ENCODE results near the gene NF2.
A peak's percentile ranks its signal among the peaks of the same experiment; 100 is the strongest.
"Not testable (repeated sequence)": the region's sequence is repeated elsewhere in the genome, so short reads cannot be mapped to it uniquely, and the experiment has no call there.

The NF2 gene

DNA sequence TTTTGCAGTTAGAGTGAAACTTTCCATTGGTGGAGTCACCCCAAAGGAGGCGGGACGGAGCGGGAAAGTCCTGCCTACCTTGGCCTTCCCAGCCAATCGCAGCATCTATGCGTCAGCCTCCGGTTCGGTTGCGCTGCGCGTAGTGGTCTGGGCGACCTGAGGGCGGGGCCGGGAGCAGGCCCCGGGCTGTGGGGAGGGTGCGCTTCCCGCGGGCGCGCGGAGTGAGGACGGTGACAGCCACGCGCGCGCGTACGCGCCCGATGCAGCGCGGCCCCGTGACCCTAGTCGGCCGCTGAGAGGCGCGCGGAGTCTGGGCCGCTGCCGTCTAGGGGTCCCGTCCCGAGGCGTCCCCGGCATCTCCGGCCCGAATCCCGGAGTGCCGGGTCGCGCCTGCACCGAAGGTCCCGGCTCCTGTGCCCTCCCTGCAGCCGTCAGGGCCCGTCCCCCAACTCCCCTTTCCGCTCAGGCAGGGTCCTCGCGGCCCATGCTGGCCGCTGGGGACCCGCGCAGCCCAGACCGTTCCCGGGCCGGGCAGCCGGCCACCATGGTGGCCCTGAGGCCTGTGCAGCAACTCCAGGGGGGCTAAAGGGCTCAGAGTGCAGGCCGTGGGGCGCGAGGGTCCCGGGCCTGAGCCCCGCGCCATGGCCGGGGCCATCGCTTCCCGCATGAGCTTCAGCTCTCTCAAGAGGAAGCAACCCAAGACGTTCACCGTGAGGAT is at the start of gene NF2:
Gene NF2, plus strand, starts transcription at position 276 of the 718 bp plus-strand sequence. Its CDS starts 366 bp downstream, at position 642.
- peaks cover 1% of the 10 kb centered on the region; the same call in 1 of the 2 replicates for H3K9me3 ChIP-seq
- peaks cover 28% of the 10 kb centered on the region for H3K36me3 ChIP-seq
- peak within 1 kb of the TSS; percentile 94 for H3K9ac ChIP-seq
- peak within 1 kb of the TSS; percentile 93 for H3K27ac ChIP-seq
- H3K4me2 ChIP-seq = peak within 1 kb of the TSS; percentile 97
- peaks cover 13% of the 10 kb centered on the region; the same call in 1 of the 2 replicates for H4K20me1 ChIP-seq
- peaks cover 19% of the 10 kb centered on the region for H3K4me1 ChIP-seq
- no peaks in the 10 kb centered on the region for H3K27me3 ChIP-seq
- no peak for TF ChIP-seq Cebpa-rat (IDR thresholded peaks at IDR 0.05)
- H3K4me3 ChIP-seq = peak within 1 kb of the TSS; percentile 87

- no peaks in the 10 kb centered on the region for H4K20me1 ChIP-seq
- H3K4me1 ChIP-seq = peaks cover 13% of the 10 kb centered on the region
- H3K4me2 ChIP-seq = peak overlapping the region; percentile 76; the same call in 1 of the 2 replicates
- no peaks in the 10 kb centered on the region for H3K27me3 ChIP-seq
- no peak overlapping the region for H3K9ac ChIP-seq
- H3K4me3 ChIP-seq = no peak overlapping the region
- peak overlapping the region; percentile 79; the same call in 1 of the 2 replicates for H3K27ac ChIP-seq
- peaks cover 70% of the 10 kb centered on the region for H3K36me3 ChIP-seq
- H3K9me3 ChIP-seq = no peaks in the 10 kb centered on the region
- no peak for TF ChIP-seq Cebpa-rat (IDR thresholded peaks at IDR 0.05)
Observed at GRCh38 chr22:29555065-29555644, 48.3 kb upstream of the NF2 start.

DNA sequence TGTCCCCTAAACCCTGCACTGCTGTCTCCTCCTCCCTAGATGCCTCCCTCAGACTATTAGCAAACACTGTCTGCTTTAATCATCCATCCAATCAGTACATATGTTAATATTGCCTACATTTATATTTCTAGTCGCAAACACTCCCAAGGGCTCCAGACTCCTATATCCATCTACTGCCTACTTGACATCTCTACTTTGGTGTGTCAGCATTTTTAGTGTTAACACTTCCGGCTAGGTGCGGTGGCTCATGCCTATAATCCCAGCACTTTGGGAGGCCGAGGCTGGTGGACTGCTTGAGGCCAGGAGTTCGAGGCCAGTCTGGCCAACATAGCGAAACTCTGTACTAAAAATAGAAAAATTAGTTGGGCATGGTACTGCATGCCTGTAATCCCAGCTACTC is 44.4 kb upstream of the NF2 start:
- TF ChIP-seq Cebpa-rat (IDR thresholded peaks at IDR 0.05) = no peak
- peaks cover 94% of the 10 kb centered on the region for H3K36me3 ChIP-seq
- no peaks in the 10 kb centered on the region for H3K27me3 ChIP-seq
- no peaks in the 10 kb centered on the region for H4K20me1 ChIP-seq
- no peak overlapping the region for H3K4me3 ChIP-seq
- H3K4me2 ChIP-seq = no peak overlapping the region
- peaks cover 11% of the 10 kb centered on the region for H3K4me1 ChIP-seq
- no peaks in the 10 kb centered on the region for H3K9me3 ChIP-seq
- no peak overlapping the region for H3K27ac ChIP-seq
- no peak overlapping the region for H3K9ac ChIP-seq

GRCh38 chr22:29559853-29560252 is 43.6 kb upstream of the NF2 start:
- Histone ChIP-seq H3K27me3 (no peaks in the 10 kb centered on the region), H3K27ac (no peak overlapping the region), H3K36me3 (peaks cover 98% of the 10 kb centered on the region), H3K4me2 (no peak overlapping the region), H3K4me3 (no peak overlapping the region), H3K9me3 (no peaks in the 10 kb centered on the region), H3K9ac (no peak overlapping the region), H4K20me1 (no peaks in the 10 kb centered on the region), H3K4me1 (peaks cover 3% of the 10 kb centered on the region)
- TF ChIP-seq Cebpa-rat (IDR thresholded peaks at IDR 0.05) = no peak

GRCh38 chr22:29563652-29564460 is 39.6 kb upstream of the NF2 start:
- H3K27ac ChIP-seq = no peak overlapping the region
- no peaks in the 10 kb centered on the region for H3K4me1 ChIP-seq
- H3K4me2 ChIP-seq = no peak overlapping the region
- H4K20me1 ChIP-seq = 0 out of 2 replicates have a peak, but pooled peaks cover under 1% of the 10 kb centered on the region
- peaks cover 98% of the 10 kb centered on the region for H3K36me3 ChIP-seq
- no peak overlapping the region for H3K9ac ChIP-seq
- TF ChIP-seq Cebpa-rat (IDR thresholded peaks at IDR 0.05) = no peak
- H3K9me3 ChIP-seq = no peaks in the 10 kb centered on the region
- H3K4me3 ChIP-seq = no peak overlapping the region
- no peaks in the 10 kb centered on the region for H3K27me3 ChIP-seq

DNA sequence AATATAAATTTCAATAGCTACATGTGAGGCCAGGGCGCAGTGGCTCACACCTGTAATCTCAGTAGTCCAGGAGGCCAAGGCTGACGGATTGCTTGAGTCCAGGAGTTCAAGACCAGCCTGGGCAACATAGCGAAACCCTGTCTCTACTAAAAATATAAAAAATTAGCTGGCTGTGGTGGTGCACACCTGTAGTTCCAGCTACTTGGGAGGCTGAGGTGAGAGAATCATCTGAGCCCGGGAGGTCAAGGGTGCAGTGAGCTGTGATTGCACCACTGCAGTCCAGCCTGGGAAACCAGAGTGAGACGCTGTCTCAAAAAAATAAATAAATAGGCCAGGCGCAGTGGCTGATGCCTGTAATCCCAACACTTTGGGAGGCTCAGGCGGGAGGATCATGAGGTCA is 36.9 kb upstream of the NF2 start:
- H3K4me3 ChIP-seq, H3K4me2 ChIP-seq, H3K9ac ChIP-seq, H3K27me3 ChIP-seq, H3K4me1 ChIP-seq, H3K27ac ChIP-seq, H3K9me3 ChIP-seq: not testable (repeated sequence)
- Histone ChIP-seq H4K20me1 (peaks cover 22% of the 10 kb centered on the region), H3K36me3 (peaks cover 98% of the 10 kb centered on the region)

GRCh38 chr22:29567338-29567737 is 36.1 kb upstream of the NF2 start:
- Histone ChIP-seq H3K27ac (no peak overlapping the region), H3K36me3 (peaks cover 98% of the 10 kb centered on the region), H3K4me1 (no peaks in the 10 kb centered on the region), H3K27me3 (no peaks in the 10 kb centered on the region), H3K4me3 (no peak overlapping the region), H3K9ac (no peak overlapping the region), H4K20me1 (peaks cover 23% of the 10 kb centered on the region), H3K4me2 (no peak overlapping the region), H3K9me3 (no peaks in the 10 kb centered on the region)
- no peak for TF ChIP-seq Cebpa-rat (IDR thresholded peaks at IDR 0.05)

- Histone ChIP-seq H3K27ac (no peak overlapping the region), H3K9me3 (no peaks in the 10 kb centered on the region), H3K4me1 (no peaks in the 10 kb centered on the region), H3K36me3 (peaks cover 98% of the 10 kb centered on the region), H3K27me3 (no peaks in the 10 kb centered on the region), H3K4me2 (no peak overlapping the region), H3K9ac (no peak overlapping the region), H4K20me1 (peaks cover 32% of the 10 kb centered on the region), H3K4me3 (no peak overlapping the region)
- TF ChIP-seq Cebpa-rat (IDR thresholded peaks at IDR 0.05) = no peak
Observed at GRCh38 chr22:29569011-29569678, 34.3 kb upstream of the NF2 start.

DNA sequence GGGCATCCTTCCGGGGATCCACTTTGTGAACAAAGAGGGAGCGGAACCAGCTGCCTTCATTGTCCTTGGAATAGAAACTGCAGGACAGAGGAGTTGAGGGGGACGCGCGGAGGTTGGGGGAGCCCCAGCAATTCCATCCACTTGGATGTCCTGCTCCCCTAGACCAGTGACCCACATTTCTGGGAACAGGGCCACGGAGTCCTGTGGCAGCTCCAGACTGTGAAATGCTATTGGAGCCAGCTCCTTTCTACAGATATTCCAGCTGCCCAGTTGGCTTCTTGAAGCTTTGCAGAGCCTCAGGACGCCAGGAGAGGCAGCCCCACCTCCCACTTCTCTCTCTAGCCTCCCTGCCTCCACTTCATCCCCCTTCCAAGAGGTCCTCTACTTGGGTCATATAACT is 33.0 kb upstream of the NF2 start:
- Histone ChIP-seq H3K9ac (no peak overlapping the region), H3K4me1 (no peaks in the 10 kb centered on the region), H3K9me3 (no peaks in the 10 kb centered on the region), H3K4me2 (no peak overlapping the region), H3K4me3 (no peak overlapping the region), H3K27ac (no peak overlapping the region), H3K36me3 (peaks cover 95% of the 10 kb centered on the region), H4K20me1 (peaks cover 39% of the 10 kb centered on the region), H3K27me3 (no peaks in the 10 kb centered on the region)
- no peak for TF ChIP-seq Cebpa-rat (IDR thresholded peaks at IDR 0.05)
